ENCODE data around the gene IGFBP5. TPM values are rescaled to one million over a fixed set of nuclear protein-coding genes. Genes with fewer than 3 reads are reported as not detected.

IGFBP5 gene
- total RNA-seq, 1 donor from 2014 or later, result 150 TPM

DNA sequence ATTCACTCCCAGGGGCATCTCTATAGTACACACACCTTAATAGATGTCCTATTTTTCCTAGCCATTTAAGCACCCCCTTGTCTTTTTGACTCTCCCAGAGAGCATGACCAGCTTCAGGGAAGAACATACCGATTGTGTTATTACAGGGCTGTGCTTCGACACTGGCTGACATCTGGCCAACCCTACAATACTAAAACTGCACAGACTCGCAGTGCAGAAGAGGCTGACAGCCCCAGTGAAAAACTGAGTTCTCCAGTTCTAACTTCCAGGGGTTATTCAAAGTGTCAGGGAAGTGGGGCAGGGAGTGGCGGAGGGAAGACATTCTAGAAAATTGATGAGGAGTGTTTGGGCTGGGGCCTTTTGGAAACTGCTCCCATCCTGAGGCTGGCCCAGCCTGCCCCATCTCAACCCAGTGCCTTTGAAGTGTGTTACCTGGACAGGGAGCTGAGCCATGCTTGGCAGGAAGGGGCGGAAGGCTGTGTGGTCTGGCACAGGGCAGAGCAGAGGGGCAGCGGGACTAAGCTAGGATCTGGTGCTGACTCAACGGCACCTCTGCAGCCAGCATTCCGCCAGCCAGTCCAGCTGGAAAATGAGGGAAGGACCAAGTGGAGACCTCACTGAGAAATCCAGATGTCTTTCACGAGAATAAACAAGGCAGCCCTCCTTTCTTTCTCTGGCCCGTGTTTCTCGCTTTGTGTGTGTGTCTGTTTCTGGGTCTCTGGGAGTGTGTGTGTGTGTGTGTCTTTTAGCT lies 15.4 kb upstream of the IGFBP5 start:
- Mint-ChIP-seq H3K36me3 (no peaks in the 10 kb centered on the region), H3K9me3 (peaks cover 8% of the 10 kb centered on the region), H3K4me3 (no peak overlapping the region), H3K27me3 (ENCODE audit: insufficient read depth, low read depth) (peaks cover 5% of the 10 kb centered on the region), H3K27ac (peak overlapping the region; percentile 68), H3K4me1 (peaks cover 25% of the 10 kb centered on the region)
- Histone ChIP-seq H4K20me1 (ENCODE audit: low read depth) (no peaks in the 10 kb centered on the region), H3K79me2 (ENCODE audit: low read depth) (no peaks in the 10 kb centered on the region), H3K27ac (no peak overlapping the region), H3F3A (ENCODE audit: low read depth) (no peaks in the 10 kb centered on the region), H3K9ac (no peak overlapping the region), H2AFZ (replicated peaks) (no peak overlapping the region), H3K36me3 (no peaks in the 10 kb centered on the region), H3K9me3 (ENCODE audit: low read depth) (peaks cover 4% of the 10 kb centered on the region), H3K4me3 (no peak overlapping the region), H3K4me2 (no peak overlapping the region), H3K27me3 (no peaks in the 10 kb centered on the region), H3K4me1 (no peaks in the 10 kb centered on the region)
- TF ChIP-seq EZH2 (IDR thresholded peaks at IDR 0.05) (no peak), CTCF (IDR thresholded peaks at IDR 0.05) (no peak), EZH2phosphoT487 (IDR thresholded peaks at IDR 0.05) (no peak)
- no peak for DNase-seq (ENCODE audit: low spot score)

DNA sequence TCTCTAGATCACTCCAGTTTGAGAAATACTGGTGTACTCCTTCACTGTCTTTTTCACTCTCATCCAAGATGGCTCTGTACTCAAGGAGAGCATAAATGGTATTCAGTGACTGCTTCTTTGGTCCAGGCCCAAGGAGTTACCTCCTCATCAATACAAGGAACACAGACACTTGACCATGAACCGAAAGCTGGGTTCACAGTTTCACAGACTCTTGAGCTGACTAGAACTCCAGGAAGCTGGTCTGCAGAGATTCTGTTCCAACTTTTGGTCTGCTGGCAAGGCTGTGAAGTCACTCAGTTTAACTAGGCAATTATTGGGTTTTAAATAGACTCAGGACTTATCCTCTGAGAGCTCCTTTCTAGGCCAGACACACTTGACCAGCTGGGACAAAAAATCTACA lies 7.4 kb upstream of the IGFBP5 start:
- H3K9me3 ChIP-seq (ENCODE audit: low read depth), result no peaks in the 10 kb centered on the region
- no peak overlapping the region for H3K27ac Mint-ChIP-seq
- H3F3A ChIP-seq (ENCODE audit: low read depth), result no peaks in the 10 kb centered on the region
- no peak overlapping the region for H3K27ac ChIP-seq
- peaks cover 12% of the 10 kb centered on the region for H3K4me1 ChIP-seq
- H3K4me3 ChIP-seq, result no peak overlapping the region
- no peaks in the 10 kb centered on the region for H3K36me3 Mint-ChIP-seq
- H3K27me3 Mint-ChIP-seq (ENCODE audit: insufficient read depth, low read depth), result no peaks in the 10 kb centered on the region
- no peaks in the 10 kb centered on the region for H3K4me1 Mint-ChIP-seq
- TF ChIP-seq EZH2 (IDR thresholded peaks at IDR 0.05) (no peak), CTCF (IDR thresholded peaks at IDR 0.05) (no peak), EZH2phosphoT487 (IDR thresholded peaks at IDR 0.05) (no peak)
- H3K4me2 ChIP-seq, result no peak overlapping the region
- no peaks in the 10 kb centered on the region for H3K79me2 ChIP-seq (ENCODE audit: low read depth)
- no peak overlapping the region for H2AFZ ChIP-seq (replicated peaks)
- H3K4me3 Mint-ChIP-seq, result no peak overlapping the region
- no peak overlapping the region for H3K9ac ChIP-seq
- H4K20me1 ChIP-seq (ENCODE audit: low read depth), result no peaks in the 10 kb centered on the region
- no peaks in the 10 kb centered on the region for H3K27me3 ChIP-seq
- no peaks in the 10 kb centered on the region for H3K36me3 ChIP-seq
- no peak for DNase-seq (ENCODE audit: low spot score)
- H3K9me3 Mint-ChIP-seq, result peaks cover 2% of the 10 kb centered on the region

DNA sequence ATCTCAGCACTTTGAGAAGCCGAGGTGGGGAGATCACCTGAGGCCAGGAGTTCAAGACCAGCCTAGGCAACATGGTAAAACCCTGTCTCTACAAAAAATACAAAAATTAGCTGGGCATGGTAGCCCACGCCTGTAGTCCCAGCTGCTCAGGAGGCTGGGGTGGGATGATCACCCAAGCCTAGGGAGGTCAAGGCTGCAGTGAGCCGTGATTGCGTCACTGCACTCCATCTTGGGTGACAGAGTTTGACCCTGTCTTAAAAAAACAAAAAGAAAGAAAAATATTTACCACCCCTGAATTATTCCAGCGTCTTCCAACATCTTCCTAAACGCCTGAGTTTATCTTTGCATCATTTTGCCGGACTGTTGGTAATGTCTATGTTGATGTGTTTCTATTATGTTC lies 6.2 kb upstream of the IGFBP5 start:
- H3K4me3 ChIP-seq, result no peak overlapping the region
- H3K27me3 ChIP-seq, result no peaks in the 10 kb centered on the region
- Mint-ChIP-seq H3K27me3 (ENCODE audit: insufficient read depth, low read depth) (no peaks in the 10 kb centered on the region), H3K36me3 (no peaks in the 10 kb centered on the region), H3K9me3 (peaks cover 2% of the 10 kb centered on the region), H3K4me3 (no peak overlapping the region), H3K27ac (no peak overlapping the region), H3K4me1 (peaks cover 10% of the 10 kb centered on the region)
- no peak overlapping the region for H3K4me2 ChIP-seq
- no peak overlapping the region for H2AFZ ChIP-seq (replicated peaks)
- TF ChIP-seq CTCF (IDR thresholded peaks at IDR 0.05) (no peak), EZH2phosphoT487 (IDR thresholded peaks at IDR 0.05) (no peak), EZH2 (IDR thresholded peaks at IDR 0.05) (no peak)
- no peaks in the 10 kb centered on the region for H3K79me2 ChIP-seq (ENCODE audit: low read depth)
- H3K4me1 ChIP-seq, result peaks cover 20% of the 10 kb centered on the region
- H3K27ac ChIP-seq, result no peak overlapping the region
- no peaks in the 10 kb centered on the region for H3K9me3 ChIP-seq (ENCODE audit: low read depth)
- no peak for DNase-seq (ENCODE audit: low spot score)
- no peaks in the 10 kb centered on the region for H3K36me3 ChIP-seq
- H3K9ac ChIP-seq, result no peak overlapping the region
- peaks cover under 1% of the 10 kb centered on the region for H3F3A ChIP-seq (ENCODE audit: low read depth)
- no peaks in the 10 kb centered on the region for H4K20me1 ChIP-seq (ENCODE audit: low read depth)
